Measurements from ENCODE around the gene GUCY1A1. TPM values are rescaled to one million over a fixed set of nuclear protein-coding genes. Genes with fewer than 3 reads are reported as not detected.

The GUCY1A1 gene
- total RNA-seq, 1 experiment from 2014 or later: not detected

GRCh38 chr4:155763551-155763950, 96.9 kb downstream of the GUCY1A1 start:
- RAD21 ChIA-PET (ENCODE audit: low non-redundant PET in 1 of 2, low total read pairs in 2 of 2, uncharacterized antibody in 2 of 2, unreplicated experiment in 2 of 2): no interaction called here
- no peak for TF ChIP-seq SIN3A (IDR thresholded peaks at IDR 0.05; ENCODE audit: low read depth)
- TF ChIP-seq JUND (IDR thresholded peaks at IDR 0.05): no peak
- TF ChIP-seq CEBPB (IDR thresholded peaks at IDR 0.05; ENCODE audit: low read depth): no peak
- no peak for TF ChIP-seq CTCF (IDR thresholded peaks at IDR 0.05 in 2 of 3, conservative IDR thresholded peaks at IDR 0.05 in 1 of 3; ENCODE audit: borderline replicate concordance in 1 of 3, insufficient read depth in 1 of 3, low read depth in 2 of 3, low read length in 2 of 3)
- TF ChIP-seq SRF (IDR thresholded peaks at IDR 0.05; ENCODE audit: low read depth): no peak
- no peak for TF ChIP-seq FOSL1 (IDR thresholded peaks at IDR 0.05; ENCODE audit: low read depth)
- Histone ChIP-seq H3K27ac (ENCODE audit: low read depth, low read length) (no peak overlapping the region), H3K9me3 (ENCODE audit: control insufficient read depth in 1 of 2, insufficient read depth in 1 of 2, low read depth in 1 of 2, low read length in 2 of 2) (no peaks in the 10 kb centered on the region), H3K9me2 (ENCODE audit: insufficient read depth) (no peaks in the 10 kb centered on the region), H3K79me2 (ENCODE audit: insufficient read depth, low read length) (no peaks in the 10 kb centered on the region), H2AFZ (ENCODE audit: low read depth, low read length, poor library complexity, severe bottlenecking) (no peak overlapping the region), H3K4me3 (replicated peaks in 1 of 2; ENCODE audit: low read depth in 1 of 2, low read length in 2 of 2) (no peak overlapping the region), H3K9ac (ENCODE audit: low read length) (no peak overlapping the region), H3K4me2 (ENCODE audit: low read length) (no peak overlapping the region), H3K4me1 (ENCODE audit: control insufficient read depth in 1 of 2, insufficient read depth in 2 of 2, low read length in 2 of 2) (no peaks in the 10 kb centered on the region), H4K20me1 (ENCODE audit: insufficient read depth) (no peaks in the 10 kb centered on the region), H3K27me3 (ENCODE audit: insufficient read depth, low read length) (no peaks in the 10 kb centered on the region), H3K36me3 (ENCODE audit: control insufficient read depth in 1 of 2, insufficient read depth in 2 of 2, low read length in 2 of 2) (no peaks in the 10 kb centered on the region)
- no peak for DNase-seq (ENCODE audit: low read depth, low spot score)
- CTCF ChIA-PET: no interaction called here
- no TSS peak for BruUV-seq (replicated peaks)
- no peak for ATAC-seq
- intact Hi-C loops (cut with micrococcal nuclease): no loop called here
- POLR2A ChIA-PET: no interaction called here

- RAD21 ChIA-PET (ENCODE audit: low non-redundant PET in 1 of 2, low total read pairs in 2 of 2, uncharacterized antibody in 2 of 2, unreplicated experiment in 2 of 2): no interaction called here
- DNase-seq (ENCODE audit: low read depth, low spot score): no peak
- no peaks in the 10 kb centered on the region for H4K20me1 ChIP-seq (ENCODE audit: insufficient read depth)
- no peak overlapping the region for H3K4me2 ChIP-seq (ENCODE audit: low read length)
- TF ChIP-seq, protein P1, sequence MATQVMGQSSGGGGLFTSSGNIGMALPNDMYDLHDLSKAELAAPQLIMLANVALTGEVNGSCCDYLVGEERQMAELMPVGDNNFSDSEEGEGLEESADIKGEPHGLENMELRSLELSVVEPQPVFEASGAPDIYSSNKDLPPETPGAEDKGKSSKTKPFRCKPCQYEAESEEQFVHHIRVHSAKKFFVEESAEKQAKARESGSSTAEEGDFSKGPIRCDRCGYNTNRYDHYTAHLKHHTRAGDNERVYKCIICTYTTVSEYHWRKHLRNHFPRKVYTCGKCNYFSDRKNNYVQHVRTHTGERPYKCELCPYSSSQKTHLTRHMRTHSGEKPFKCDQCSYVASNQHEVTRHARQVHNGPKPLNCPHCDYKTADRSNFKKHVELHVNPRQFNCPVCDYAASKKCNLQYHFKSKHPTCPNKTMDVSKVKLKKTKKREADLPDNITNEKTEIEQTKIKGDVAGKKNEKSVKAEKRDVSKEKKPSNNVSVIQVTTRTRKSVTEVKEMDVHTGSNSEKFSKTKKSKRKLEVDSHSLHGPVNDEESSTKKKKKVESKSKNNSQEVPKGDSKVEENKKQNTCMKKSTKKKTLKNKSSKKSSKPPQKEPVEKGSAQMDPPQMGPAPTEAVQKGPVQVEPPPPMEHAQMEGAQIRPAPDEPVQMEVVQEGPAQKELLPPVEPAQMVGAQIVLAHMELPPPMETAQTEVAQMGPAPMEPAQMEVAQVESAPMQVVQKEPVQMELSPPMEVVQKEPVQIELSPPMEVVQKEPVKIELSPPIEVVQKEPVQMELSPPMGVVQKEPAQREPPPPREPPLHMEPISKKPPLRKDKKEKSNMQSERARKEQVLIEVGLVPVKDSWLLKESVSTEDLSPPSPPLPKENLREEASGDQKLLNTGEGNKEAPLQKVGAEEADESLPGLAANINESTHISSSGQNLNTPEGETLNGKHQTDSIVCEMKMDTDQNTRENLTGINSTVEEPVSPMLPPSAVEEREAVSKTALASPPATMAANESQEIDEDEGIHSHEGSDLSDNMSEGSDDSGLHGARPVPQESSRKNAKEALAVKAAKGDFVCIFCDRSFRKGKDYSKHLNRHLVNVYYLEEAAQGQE (IDR thresholded peaks at IDR 0.05; ENCODE audit: low read depth): no peak
- TF ChIP-seq ZNF274 (IDR thresholded peaks at IDR 0.05; ENCODE audit: low read depth, low read length): no peak
- CTCF ChIA-PET: no interaction called here
- no peaks in the 10 kb centered on the region for H3K9me2 ChIP-seq (ENCODE audit: insufficient read depth)
- no peaks in the 10 kb centered on the region for H3K79me2 ChIP-seq (ENCODE audit: insufficient read depth, low read length)
- intact Hi-C loops (cut with micrococcal nuclease): no loop called here
- POLR2A ChIA-PET: no interaction called here
- no peaks in the 10 kb centered on the region for H3K27me3 ChIP-seq (ENCODE audit: insufficient read depth, low read length)
- no peaks in the 10 kb centered on the region for H3K9me3 ChIP-seq (ENCODE audit: control insufficient read depth in 1 of 2, insufficient read depth in 1 of 2, low read depth in 1 of 2, low read length in 2 of 2)
- no TSS peak for BruUV-seq (replicated peaks)
- H2AFZ ChIP-seq (ENCODE audit: low read depth, low read length, poor library complexity, severe bottlenecking): no peak overlapping the region
- no peak for ATAC-seq
- H3K4me1 ChIP-seq (ENCODE audit: control insufficient read depth in 1 of 2, insufficient read depth in 2 of 2, low read length in 2 of 2): no peaks in the 10 kb centered on the region
- no peak overlapping the region for H3K27ac ChIP-seq (ENCODE audit: low read depth, low read length)
- no peak overlapping the region for H3K4me3 ChIP-seq (replicated peaks in 1 of 2; ENCODE audit: low read depth in 1 of 2, low read length in 2 of 2)
- no peaks in the 10 kb centered on the region for H3K36me3 ChIP-seq (ENCODE audit: control insufficient read depth in 1 of 2, insufficient read depth in 2 of 2, low read length in 2 of 2)
- no peak overlapping the region for H3K9ac ChIP-seq (ENCODE audit: low read length)
These were observed 98.5 kb downstream of the GUCY1A1 start for GRCh38 chr4:155765149-155765548.

Measured in HCT116 (cell line).